ENCODE results near the gene TK1.

DNA sequence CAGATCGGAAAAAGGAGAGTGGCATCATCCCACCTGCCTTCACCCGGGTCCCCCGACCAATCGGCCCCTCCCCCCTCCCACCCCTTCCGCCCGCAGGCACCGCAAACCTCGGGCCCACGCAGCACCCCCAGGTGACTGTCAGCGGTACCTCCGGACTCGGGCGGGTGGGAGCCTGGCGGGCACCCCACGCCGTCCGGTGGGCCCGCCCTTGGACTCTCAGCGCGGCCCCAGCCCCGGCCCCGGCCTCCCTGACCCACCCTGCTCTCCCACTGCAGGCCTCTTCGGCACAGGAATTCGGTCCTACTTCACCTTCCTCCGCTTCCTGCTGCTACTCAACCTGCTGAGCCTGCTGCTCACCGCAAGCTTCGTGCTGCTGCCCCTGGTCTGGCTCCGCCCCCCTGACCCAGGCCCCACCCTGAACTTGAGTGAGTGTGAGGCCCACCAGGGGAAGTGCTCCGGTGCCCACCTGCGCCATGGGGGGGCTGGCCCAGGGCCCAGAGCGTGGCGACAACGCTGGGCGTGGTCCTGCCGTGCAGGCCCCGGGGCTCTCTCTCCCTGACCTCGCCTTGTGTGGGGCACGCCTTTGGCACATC is 54.7 kb downstream of the TK1 start:
- TF ChIP-seq, protein P1, sequence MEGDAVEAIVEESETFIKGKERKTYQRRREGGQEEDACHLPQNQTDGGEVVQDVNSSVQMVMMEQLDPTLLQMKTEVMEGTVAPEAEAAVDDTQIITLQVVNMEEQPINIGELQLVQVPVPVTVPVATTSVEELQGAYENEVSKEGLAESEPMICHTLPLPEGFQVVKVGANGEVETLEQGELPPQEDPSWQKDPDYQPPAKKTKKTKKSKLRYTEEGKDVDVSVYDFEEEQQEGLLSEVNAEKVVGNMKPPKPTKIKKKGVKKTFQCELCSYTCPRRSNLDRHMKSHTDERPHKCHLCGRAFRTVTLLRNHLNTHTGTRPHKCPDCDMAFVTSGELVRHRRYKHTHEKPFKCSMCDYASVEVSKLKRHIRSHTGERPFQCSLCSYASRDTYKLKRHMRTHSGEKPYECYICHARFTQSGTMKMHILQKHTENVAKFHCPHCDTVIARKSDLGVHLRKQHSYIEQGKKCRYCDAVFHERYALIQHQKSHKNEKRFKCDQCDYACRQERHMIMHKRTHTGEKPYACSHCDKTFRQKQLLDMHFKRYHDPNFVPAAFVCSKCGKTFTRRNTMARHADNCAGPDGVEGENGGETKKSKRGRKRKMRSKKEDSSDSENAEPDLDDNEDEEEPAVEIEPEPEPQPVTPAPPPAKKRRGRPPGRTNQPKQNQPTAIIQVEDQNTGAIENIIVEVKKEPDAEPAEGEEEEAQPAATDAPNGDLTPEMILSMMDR (IDR thresholded peaks at IDR 0.05; ENCODE audit: borderline replicate concordance, extremely low read depth, low read length, poor library complexity, severe bottlenecking), result no peak
- no peak for TF ChIP-seq EZH2 (IDR thresholded peaks at IDR 0.05; ENCODE audit: borderline replicate concordance, low read depth, low read length, severe bottlenecking)

All from DND-41 (cell line).